A673 (cell line): ENCODE results near the gene LAMA2.

Source experiments
- CTCF ChIP-seq: fragments of 300-800, 200-600 bp; sonication (generic); conservative IDR thresholded peaks from 2 replicates; pipeline ENCODE4 v1.5.1; 2017; ENCODE audit warnings: low read depth, mild to moderate bottlenecking, antibody characterized with exemption, low read length, moderate library complexity, mixed read lengths
- EZH2 ChIP-seq: fragments of 200-600 bp; sonication (generic); IDR thresholded peaks from 2 replicates; pipeline ENCODE4 v1.6.1; 2017; ENCODE audit warnings: borderline replicate concordance, low read depth, mild to moderate bottlenecking, mixed read lengths, antibody characterized with exemption, low read length; ENCODE audit not compliant: poor library complexity, severe bottlenecking

GRCh38 chr6:129215246-129215645 lies 332.3 kb downstream of the LAMA2 start:
- TF ChIP-seq CTCF (no peak), EZH2 (no peak)
